C4-2B (cell line): Measurements from ENCODE around the gene IRAK3.

Experiments used
- ZFX ChIP-seq: fragments of 450-650 bp; IDR thresholded peaks from 2 replicates; pipeline ENCODE4 v1.6.1; 2017
- TF ChIP-seq, protein P1 (sequence below): fragments of 450-650 bp; conservative IDR thresholded peaks from 2 replicates; pipeline ENCODE4 v1.5.1; 2017; ENCODE audit warnings: mild to moderate bottlenecking

DNA sequence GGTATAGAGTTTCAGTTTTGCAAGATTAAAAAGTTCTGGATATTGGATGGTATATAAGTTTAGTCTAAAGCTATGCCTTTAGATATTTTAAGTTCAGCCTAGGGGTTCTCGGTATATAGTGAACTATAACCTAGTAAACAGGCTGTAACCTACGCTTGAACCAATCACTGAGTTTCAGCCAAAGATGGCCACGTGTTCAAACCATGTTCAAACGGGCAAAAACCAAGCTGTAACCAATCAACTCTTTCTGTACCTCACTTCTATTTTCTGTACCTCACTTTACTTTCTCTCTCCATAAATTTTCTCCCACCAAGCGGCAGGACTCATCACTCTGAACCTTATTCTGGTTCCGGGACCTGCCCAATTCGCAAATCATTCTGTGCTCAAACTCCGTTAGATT is 20.6 kb upstream of the IRAK3 start:
- TF ChIP-seq, protein P1, sequence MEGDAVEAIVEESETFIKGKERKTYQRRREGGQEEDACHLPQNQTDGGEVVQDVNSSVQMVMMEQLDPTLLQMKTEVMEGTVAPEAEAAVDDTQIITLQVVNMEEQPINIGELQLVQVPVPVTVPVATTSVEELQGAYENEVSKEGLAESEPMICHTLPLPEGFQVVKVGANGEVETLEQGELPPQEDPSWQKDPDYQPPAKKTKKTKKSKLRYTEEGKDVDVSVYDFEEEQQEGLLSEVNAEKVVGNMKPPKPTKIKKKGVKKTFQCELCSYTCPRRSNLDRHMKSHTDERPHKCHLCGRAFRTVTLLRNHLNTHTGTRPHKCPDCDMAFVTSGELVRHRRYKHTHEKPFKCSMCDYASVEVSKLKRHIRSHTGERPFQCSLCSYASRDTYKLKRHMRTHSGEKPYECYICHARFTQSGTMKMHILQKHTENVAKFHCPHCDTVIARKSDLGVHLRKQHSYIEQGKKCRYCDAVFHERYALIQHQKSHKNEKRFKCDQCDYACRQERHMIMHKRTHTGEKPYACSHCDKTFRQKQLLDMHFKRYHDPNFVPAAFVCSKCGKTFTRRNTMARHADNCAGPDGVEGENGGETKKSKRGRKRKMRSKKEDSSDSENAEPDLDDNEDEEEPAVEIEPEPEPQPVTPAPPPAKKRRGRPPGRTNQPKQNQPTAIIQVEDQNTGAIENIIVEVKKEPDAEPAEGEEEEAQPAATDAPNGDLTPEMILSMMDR: no peak
- TF ChIP-seq ZFX: no peak
